Astrocyte of the spinal cord (primary cell): Measurements from ENCODE around the gene ACVRL1.

Experiments used
- DNase-seq: peaks from one replicate; pipeline ENCODE4 v3.0.0; 2011; ENCODE audit warnings: low read depth, low spot score
- H3K4me3 ChIP-seq: 2 replicates; pipeline ENCODE4 v1.5.1; 2011; ENCODE audit warnings: low read depth, mild to moderate bottlenecking, low read length, moderate library complexity
- in situ Hi-C: cut with HindIII; loops from 2 replicates; pipeline ENCODE4 v1.10.0; 2017; ENCODE audit warnings: low sequenced_read_pairs
- TF ChIP-seq, protein P1 (sequence below): IDR thresholded peaks from 2 replicates; pipeline ENCODE4 v1.5.1; 2012; ENCODE audit warnings: low read depth, mild to moderate bottlenecking, low read length, inconsistent platforms

ACVRL1 gene

DNA sequence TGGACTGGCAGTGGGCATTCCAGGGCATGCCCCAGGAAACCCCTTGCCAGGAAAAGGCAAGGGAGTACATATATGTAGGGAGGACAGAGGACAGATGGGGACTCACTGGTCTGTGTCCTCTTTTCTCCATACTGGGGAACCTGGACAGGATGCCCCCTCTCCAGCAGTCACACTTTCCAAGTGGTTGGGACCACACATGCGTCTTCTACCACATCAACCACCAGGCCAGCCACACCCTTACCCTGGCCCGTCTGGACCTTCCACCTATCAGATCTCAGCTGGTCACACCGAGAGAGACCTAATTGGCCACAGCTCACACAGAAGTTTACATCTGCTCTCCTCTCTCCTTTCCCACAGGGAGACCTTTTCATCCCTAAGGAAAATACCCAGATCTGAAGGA is 11.1 kb upstream of the ACVRL1 start:
- in situ Hi-C loops = no loop called here
- H3K4me3 ChIP-seq = no peak overlapping the region
- TF ChIP-seq, protein P1, sequence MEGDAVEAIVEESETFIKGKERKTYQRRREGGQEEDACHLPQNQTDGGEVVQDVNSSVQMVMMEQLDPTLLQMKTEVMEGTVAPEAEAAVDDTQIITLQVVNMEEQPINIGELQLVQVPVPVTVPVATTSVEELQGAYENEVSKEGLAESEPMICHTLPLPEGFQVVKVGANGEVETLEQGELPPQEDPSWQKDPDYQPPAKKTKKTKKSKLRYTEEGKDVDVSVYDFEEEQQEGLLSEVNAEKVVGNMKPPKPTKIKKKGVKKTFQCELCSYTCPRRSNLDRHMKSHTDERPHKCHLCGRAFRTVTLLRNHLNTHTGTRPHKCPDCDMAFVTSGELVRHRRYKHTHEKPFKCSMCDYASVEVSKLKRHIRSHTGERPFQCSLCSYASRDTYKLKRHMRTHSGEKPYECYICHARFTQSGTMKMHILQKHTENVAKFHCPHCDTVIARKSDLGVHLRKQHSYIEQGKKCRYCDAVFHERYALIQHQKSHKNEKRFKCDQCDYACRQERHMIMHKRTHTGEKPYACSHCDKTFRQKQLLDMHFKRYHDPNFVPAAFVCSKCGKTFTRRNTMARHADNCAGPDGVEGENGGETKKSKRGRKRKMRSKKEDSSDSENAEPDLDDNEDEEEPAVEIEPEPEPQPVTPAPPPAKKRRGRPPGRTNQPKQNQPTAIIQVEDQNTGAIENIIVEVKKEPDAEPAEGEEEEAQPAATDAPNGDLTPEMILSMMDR = no peak
- no peak for DNase-seq

DNA sequence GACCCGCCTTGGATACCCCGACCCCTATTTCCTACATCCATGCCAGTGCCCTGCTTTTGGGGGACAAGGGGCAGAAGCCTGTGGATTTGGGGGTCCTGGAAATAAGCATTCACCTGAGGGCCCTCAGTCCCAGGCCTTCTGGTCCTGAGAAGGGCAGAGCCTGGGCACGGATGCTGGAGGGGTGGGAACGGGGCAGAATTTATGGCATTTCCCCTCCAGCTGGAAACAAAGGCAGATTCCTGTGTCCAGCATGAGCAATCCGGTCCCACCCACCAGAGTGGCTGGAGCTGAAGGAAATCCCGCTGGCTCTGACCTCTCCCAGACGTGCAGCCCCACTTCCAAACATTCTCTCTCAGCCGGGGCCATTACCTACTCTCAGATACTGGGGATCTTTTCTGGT is 10.1 kb upstream of the ACVRL1 start:
- in situ Hi-C loops = no loop called here
- H3K4me3 ChIP-seq = no peak overlapping the region
- no peak for DNase-seq
- TF ChIP-seq, protein P1 = no peak

DNA sequence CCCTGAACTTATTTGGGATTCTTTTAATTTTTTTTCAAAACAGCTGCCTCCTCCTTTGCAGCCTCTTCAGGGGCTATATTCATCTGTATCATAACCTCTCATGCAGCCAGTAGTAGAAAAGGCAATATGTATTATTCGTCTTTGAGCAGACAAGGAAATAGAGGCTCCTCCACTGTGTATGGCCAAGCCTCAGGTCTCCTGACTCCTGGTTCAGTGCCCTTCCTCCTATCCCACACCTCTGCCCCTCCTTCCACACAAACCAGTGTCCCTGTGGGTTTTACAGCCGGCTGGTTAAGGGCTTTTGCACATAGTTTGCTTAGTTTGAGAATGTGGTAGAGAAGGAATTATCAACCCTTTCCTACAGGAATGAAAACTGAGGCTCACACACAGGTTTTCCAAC is 8.8 kb upstream of the ACVRL1 start:
- TF ChIP-seq, protein P1 = no peak
- no peak for DNase-seq
- in situ Hi-C loops = no loop called here

DNA sequence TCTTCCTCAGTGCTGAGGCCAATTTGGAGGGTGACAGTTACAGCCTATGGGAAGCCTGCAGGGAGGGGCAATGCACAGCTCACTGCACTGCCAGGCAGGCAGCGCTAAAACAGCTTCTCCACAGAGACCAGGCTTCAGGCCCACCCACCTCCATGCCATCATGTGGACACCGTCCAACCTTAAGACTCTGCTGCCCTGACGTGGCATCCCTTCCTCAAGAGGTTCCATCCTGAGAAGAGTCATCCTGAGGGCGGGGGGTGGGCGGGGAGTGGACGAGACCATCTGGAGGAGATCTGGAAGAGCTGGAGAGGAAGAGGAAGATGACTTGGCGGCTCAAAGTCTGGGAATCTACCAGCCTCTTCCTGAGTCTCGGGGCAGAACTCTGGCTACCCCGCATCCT is 8.4 kb upstream of the ACVRL1 start:
- in situ Hi-C loops = no loop called here
- TF ChIP-seq, protein P1 = no peak
- peak; percentile 25 for DNase-seq
- H3K4me3 ChIP-seq = no peak overlapping the region

More for the DNA sequence above, 8.8 kb upstream of the ACVRL1 start:
- no peak overlapping the region for H3K4me3 ChIP-seq

DNA sequence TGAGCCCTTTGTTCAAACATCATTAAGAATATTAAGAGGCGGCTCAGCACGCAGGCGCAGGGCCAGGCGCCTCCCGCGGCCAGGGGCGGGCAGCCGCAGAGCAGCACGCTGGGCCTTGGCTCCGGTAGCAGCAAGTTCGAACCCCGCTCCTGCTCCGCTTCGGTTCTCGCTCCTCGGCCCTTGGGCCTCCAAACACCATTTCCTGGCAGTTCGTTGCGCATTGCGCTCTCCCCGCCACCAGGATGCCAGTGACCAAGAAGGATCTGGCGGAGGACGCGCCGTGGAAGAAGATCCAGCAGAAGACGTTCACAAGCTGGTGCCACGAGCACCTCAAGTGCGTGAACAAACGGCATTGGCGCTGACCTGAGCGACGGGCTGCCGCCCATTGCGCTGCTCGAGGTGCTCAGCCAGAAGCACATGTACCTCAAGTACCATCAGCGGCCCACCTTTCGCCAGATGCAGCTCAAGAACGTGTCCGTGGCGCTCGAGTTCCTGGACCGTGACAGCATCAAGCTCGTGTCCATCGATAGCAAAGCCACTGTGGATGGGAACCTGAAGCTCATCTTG is 6.9 kb upstream of the ACVRL1 start:
- DNase-seq = no peak
- TF ChIP-seq, protein P1 = no peak
- in situ Hi-C loops = no loop called here
- no peak overlapping the region for H3K4me3 ChIP-seq

DNA sequence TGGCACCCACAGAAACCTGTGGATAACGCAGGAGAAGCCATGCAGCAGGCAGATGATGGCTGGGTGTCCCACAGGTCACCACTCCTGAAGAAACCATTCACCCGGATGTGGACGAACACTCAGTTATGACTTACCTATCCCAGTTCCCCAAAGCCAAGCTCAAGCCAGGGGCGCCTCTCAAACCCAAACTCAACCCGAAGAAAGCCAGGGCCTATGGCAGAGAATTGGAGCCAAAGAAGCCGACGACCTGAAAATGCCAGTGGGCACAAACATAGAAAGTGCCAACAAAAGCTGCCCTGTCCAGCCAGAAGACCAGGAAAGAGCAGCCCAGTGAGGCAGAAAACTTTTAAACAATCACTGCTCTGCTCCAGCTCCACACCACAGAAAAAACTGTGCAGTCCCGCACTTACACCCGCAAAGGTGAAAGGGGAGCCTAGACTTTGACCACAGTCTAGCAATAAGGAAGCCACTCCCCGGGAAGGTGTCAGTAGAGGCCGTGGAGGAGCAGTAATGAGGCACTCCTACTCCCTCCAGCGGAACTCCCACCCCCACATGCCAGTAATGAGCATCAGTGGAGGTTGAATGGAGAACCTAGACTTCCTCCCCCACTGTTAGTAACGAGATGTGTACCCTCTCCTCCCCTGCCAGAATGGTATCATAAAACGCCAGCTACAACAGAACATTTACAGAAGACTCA is 6.0 kb upstream of the ACVRL1 start:
- DNase-seq = no peak
- in situ Hi-C loops = no loop called here
- H3K4me3 ChIP-seq = no peak overlapping the region
- TF ChIP-seq, protein P1 = no peak
